WTC11 (cell line): ENCODE data around the gene C11orf65. TPM values are rescaled to one million over a fixed set of nuclear protein-coding genes. Genes with fewer than 3 reads are reported as not detected.

ENCODE experiments used
- ATAC-seq: fragments of 200-7000 bp; cut with Tn5 transposase; 2 replicates; pipeline ENCODE4 v1.10.0; 2021; ENCODE audit warnings: mild to moderate bottlenecking, moderate library complexity
- CTCF ChIA-PET: fragments of 300-600 bp; sonication (Branson Sonifier 250); formaldehyde crosslinking; loops from one replicate; lab custom pipeline; 2021; ENCODE audit warnings: antibody characterized with exemption; lab: Charles Lee
- POLR2A ChIA-PET: fragments of 350-600 bp; sonication (Branson Sonifier 250); formaldehyde crosslinking; loops from one replicate; lab custom pipeline; 2021; ENCODE audit warnings: antibody characterized with exemption; lab: Charles Lee
- DNase-seq: peaks from one replicate; pipeline ENCODE4 v3.0.0; 2021; ENCODE audit warnings: low spot score
- H3K27ac Mint-ChIP-seq: 2 replicates; pipeline ENCODE4 v1.8.0; 2021; ENCODE audit warnings: mixed read lengths
- H3K27me3 Mint-ChIP-seq: 2 replicates; pipeline ENCODE4 v1.8.0; 2021; ENCODE audit warnings: low read depth, mild to moderate bottlenecking, moderate library complexity, mixed read lengths
- H3K36me3 Mint-ChIP-seq: 2 replicates; pipeline ENCODE4 v1.8.0; 2021; ENCODE audit warnings: mixed read lengths
- H3K4me1 Mint-ChIP-seq: 2 replicates; pipeline ENCODE4 v1.8.0; 2022; ENCODE audit warnings: mixed read lengths
- H3K4me3 Mint-ChIP-seq: 2 replicates; pipeline ENCODE4 v1.8.0; 2021; ENCODE audit warnings: mild to moderate bottlenecking, moderate library complexity, mixed read lengths
- H3K9me3 Mint-ChIP-seq: 2 replicates; pipeline ENCODE4 v1.8.0; 2021; ENCODE audit warnings: mixed read lengths
- ATF1 ChIP-seq: sonication (generic); formaldehyde crosslinking; IDR thresholded peaks from 2 replicates; pipeline ENCODE4 v1.8.1; 2023; ENCODE audit warnings: mild to moderate bottlenecking, moderate library complexity, missing genetic modification reagents
- CBFB ChIP-seq: sonication (generic); formaldehyde crosslinking; IDR thresholded peaks from 2 replicates; pipeline ENCODE4 v1.8.1; 2022; ENCODE audit warnings: mild to moderate bottlenecking, low read depth, missing genetic modification reagents
- ELF4 ChIP-seq: sonication (generic); formaldehyde crosslinking; IDR thresholded peaks from 2 replicates; pipeline ENCODE4 v1.8.1; 2022; ENCODE audit warnings: low read depth, mild to moderate bottlenecking, moderate library complexity, missing genetic modification reagents
- ETV6 ChIP-seq: sonication (generic); formaldehyde crosslinking; IDR thresholded peaks from 2 replicates; pipeline ENCODE4 v1.8.1; 2022; ENCODE audit warnings: mild to moderate bottlenecking, missing genetic modification reagents
- JUN ChIP-seq: sonication (generic); formaldehyde crosslinking; IDR thresholded peaks from 2 replicates; pipeline ENCODE4 v1.8.0; 2023; ENCODE audit warnings: mild to moderate bottlenecking, missing genetic modification reagents
- KAT7 ChIP-seq: sonication (generic); formaldehyde crosslinking; IDR thresholded peaks from 2 replicates; pipeline ENCODE4 v1.8.1; 2023; ENCODE audit warnings: missing genetic modification reagents, mild to moderate bottlenecking, borderline replicate concordance
- MXD4 ChIP-seq: fragments of 250-450 bp; sonication (Bioruptor Pico); IDR thresholded peaks from 2 replicates; pipeline ENCODE4 v1.8.0; 2021; ENCODE audit warnings: mild to moderate bottlenecking, moderate library complexity, borderline replicate concordance
- OVOL2 ChIP-seq: fragments of 250-450 bp; sonication (Bioruptor Pico); IDR thresholded peaks from 2 replicates; pipeline ENCODE4 v1.9.0; 2021; ENCODE audit warnings: mild to moderate bottlenecking, borderline replicate concordance
- PRRX2 ChIP-seq: fragments of 250-450 bp; sonication (Bioruptor Pico); IDR thresholded peaks from 2 replicates; pipeline ENCODE4 v1.8.0; 2021; ENCODE audit warnings: mild to moderate bottlenecking
- RELA ChIP-seq: sonication (generic); formaldehyde crosslinking; IDR thresholded peaks from 2 replicates; pipeline ENCODE4 v1.8.1; 2022; ENCODE audit warnings: missing genetic modification reagents, mild to moderate bottlenecking, borderline replicate concordance
- TEAD4 ChIP-seq: sonication (generic); formaldehyde crosslinking; IDR thresholded peaks from 2 replicates; pipeline ENCODE4 v1.8.0; 2022; ENCODE audit warnings: mild to moderate bottlenecking, missing genetic modification reagents
- ZNF121 ChIP-seq: sonication (generic); formaldehyde crosslinking; IDR thresholded peaks from 2 replicates; pipeline ENCODE4 v1.8.0; 2023; ENCODE audit warnings: missing genetic modification reagents
- ZNF263 ChIP-seq: sonication (generic); formaldehyde crosslinking; IDR thresholded peaks from 2 replicates; pipeline ENCODE4 v1.8.1; 2022; ENCODE audit warnings: low read depth, mild to moderate bottlenecking, moderate library complexity, missing genetic modification reagents
- ZNF317 ChIP-seq: sonication (generic); formaldehyde crosslinking; IDR thresholded peaks from 2 replicates; pipeline ENCODE4 v1.8.1; 2023; ENCODE audit warnings: low read depth, mild to moderate bottlenecking, moderate library complexity, missing genetic modification reagents, borderline replicate concordance
- ZNF671 ChIP-seq: fragments of 250-450 bp; sonication (Bioruptor Pico); IDR thresholded peaks from 2 replicates; pipeline ENCODE4 v1.8.0; 2021; ENCODE audit warnings: mild to moderate bottlenecking
- total RNA-seq: library from RNA; stranded (reverse); gene quantifications from 3 replicates; pipeline ENCODE4 v1.2.3, GENCODE V29; 2021
- TF ChIP-seq, protein P1 (sequence below): sonication (generic); formaldehyde crosslinking; IDR thresholded peaks from 2 replicates; pipeline ENCODE4 v1.8.1; 2022; ENCODE audit warnings: mild to moderate bottlenecking, moderate library complexity, missing genetic modification reagents
- TF ChIP-seq, protein P2 (sequence below): sonication (generic); formaldehyde crosslinking; IDR thresholded peaks from 2 replicates; pipeline ENCODE4 v1.8.1; 2022; ENCODE audit warnings: low read depth, missing genetic modification reagents, borderline replicate concordance
- TF ChIP-seq, protein P3 (sequence below): fragments of 250-450 bp; sonication (Bioruptor Pico); IDR thresholded peaks from 2 replicates; pipeline ENCODE4 v1.9.0; 2021; ENCODE audit warnings: mild to moderate bottlenecking, borderline replicate concordance
- TF ChIP-seq, protein P4 (sequence below): fragments of 250-450 bp; sonication (Bioruptor Pico); IDR thresholded peaks from 2 replicates; pipeline ENCODE4 v1.9.0; 2021; ENCODE audit warnings: moderate library complexity, mild to moderate bottlenecking, inconsistent platforms, borderline replicate concordance
- TF ChIP-seq, protein P5 (sequence below): sonication (generic); formaldehyde crosslinking; IDR thresholded peaks from 2 replicates; pipeline ENCODE4 v1.8.1; 2022; ENCODE audit warnings: mild to moderate bottlenecking, missing genetic modification reagents, moderate library complexity, borderline replicate concordance
- TF ChIP-seq, protein P6 (sequence below): fragments of 250-450 bp; sonication (Bioruptor Pico); IDR thresholded peaks from 2 replicates; pipeline ENCODE4 v1.9.0; 2021; ENCODE audit warnings: mild to moderate bottlenecking

The C11orf65 gene
- total RNA-seq, 1 experiment from 2014 or later = 0.83 TPM

DNA sequence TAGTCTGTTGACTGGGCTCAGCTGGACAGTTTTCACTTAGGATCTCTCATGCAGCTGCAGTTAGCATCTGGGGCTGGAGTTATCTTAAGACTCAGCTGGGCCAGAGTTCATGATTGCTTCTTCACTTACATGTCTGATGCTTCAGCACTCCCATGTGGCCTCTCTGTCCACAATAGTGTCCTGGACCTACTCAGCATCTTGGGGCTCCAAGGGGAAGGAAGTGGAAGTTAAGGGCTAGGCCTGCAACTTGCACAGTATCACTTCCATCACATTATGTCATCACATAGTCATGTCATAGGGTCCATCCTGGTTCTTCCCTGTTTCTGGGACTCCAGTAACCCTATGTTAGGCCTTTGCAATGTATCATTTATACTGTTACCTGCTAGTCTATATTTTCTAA, 115.9 kb downstream of the C11orf65 start:
- ChIA-PET POLR2A (no interaction called here), CTCF (no interaction called here)
- no peak overlapping the region for H3K4me3 Mint-ChIP-seq
- ATAC-seq = no peak
- no peaks in the 10 kb centered on the region for H3K27me3 Mint-ChIP-seq
- no peak overlapping the region for H3K27ac Mint-ChIP-seq
- H3K9me3 Mint-ChIP-seq = no peaks in the 10 kb centered on the region
- TF ChIP-seq PRRX2 (CRISPR knock-in tag) (no peak), OVOL2 (CRISPR knock-in tag) (no peak), JUN (CRISPR knock-in tag) (no peak), ZNF263 (CRISPR knock-in tag) (no peak), KAT7 (CRISPR knock-in tag) (no peak), ZNF121 (CRISPR knock-in tag) (no peak), TEAD4 (CRISPR knock-in tag) (no peak), ZNF317 (CRISPR knock-in tag) (no peak)
- TF ChIP-seq, protein P1, sequence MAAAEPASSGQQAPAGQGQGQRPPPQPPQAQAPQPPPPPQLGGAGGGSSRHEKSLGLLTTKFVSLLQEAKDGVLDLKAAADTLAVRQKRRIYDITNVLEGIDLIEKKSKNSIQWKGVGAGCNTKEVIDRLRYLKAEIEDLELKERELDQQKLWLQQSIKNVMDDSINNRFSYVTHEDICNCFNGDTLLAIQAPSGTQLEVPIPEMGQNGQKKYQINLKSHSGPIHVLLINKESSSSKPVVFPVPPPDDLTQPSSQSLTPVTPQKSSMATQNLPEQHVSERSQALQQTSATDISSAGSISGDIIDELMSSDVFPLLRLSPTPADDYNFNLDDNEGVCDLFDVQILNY = no peak
- TF ChIP-seq, protein P2, sequence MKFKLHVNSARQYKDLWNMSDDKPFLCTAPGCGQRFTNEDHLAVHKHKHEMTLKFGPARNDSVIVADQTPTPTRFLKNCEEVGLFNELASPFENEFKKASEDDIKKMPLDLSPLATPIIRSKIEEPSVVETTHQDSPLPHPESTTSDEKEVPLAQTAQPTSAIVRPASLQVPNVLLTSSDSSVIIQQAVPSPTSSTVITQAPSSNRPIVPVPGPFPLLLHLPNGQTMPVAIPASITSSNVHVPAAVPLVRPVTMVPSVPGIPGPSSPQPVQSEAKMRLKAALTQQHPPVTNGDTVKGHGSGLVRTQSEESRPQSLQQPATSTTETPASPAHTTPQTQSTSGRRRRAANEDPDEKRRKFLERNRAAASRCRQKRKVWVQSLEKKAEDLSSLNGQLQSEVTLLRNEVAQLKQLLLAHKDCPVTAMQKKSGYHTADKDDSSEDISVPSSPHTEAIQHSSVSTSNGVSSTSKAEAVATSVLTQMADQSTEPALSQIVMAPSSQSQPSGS (CRISPR knock-in tag) = no peak
- TF ChIP-seq, protein P3, sequence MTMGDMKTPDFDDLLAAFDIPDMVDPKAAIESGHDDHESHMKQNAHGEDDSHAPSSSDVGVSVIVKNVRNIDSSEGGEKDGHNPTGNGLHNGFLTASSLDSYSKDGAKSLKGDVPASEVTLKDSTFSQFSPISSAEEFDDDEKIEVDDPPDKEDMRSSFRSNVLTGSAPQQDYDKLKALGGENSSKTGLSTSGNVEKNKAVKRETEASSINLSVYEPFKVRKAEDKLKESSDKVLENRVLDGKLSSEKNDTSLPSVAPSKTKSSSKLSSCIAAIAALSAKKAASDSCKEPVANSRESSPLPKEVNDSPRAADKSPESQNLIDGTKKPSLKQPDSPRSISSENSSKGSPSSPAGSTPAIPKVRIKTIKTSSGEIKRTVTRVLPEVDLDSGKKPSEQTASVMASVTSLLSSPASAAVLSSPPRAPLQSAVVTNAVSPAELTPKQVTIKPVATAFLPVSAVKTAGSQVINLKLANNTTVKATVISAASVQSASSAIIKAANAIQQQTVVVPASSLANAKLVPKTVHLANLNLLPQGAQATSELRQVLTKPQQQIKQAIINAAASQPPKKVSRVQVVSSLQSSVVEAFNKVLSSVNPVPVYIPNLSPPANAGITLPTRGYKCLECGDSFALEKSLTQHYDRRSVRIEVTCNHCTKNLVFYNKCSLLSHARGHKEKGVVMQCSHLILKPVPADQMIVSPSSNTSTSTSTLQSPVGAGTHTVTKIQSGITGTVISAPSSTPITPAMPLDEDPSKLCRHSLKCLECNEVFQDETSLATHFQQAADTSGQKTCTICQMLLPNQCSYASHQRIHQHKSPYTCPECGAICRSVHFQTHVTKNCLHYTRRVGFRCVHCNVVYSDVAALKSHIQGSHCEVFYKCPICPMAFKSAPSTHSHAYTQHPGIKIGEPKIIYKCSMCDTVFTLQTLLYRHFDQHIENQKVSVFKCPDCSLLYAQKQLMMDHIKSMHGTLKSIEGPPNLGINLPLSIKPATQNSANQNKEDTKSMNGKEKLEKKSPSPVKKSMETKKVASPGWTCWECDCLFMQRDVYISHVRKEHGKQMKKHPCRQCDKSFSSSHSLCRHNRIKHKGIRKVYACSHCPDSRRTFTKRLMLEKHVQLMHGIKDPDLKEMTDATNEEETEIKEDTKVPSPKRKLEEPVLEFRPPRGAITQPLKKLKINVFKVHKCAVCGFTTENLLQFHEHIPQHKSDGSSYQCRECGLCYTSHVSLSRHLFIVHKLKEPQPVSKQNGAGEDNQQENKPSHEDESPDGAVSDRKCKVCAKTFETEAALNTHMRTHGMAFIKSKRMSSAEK (CRISPR knock-in tag) = no peak
- TF ChIP-seq, all 79 proteins: peak for 0
- peaks cover under 1% of the 10 kb centered on the region for H3K4me1 Mint-ChIP-seq
- H3K36me3 Mint-ChIP-seq = peaks cover 36% of the 10 kb centered on the region
- no peak for DNase-seq

DNA sequence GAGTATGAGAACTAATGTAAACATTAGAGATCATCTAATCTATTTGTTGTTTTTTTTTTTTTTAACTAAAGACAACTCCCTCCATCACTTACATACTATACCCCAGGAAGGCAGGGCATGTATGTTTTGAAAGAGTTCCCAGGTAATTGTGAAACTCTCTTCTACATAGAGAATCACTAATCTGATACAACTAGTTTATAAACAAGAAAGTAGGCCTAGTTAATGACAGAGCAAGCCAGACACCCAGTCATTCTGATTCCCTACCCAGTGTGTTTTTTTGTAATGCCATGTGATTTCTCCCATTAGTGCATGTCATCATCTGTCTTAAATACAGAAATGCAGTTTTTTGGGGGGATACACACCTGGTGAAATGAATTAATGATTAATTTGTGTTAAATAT, 120.9 kb downstream of the C11orf65 start:
- H3K9me3 Mint-ChIP-seq = no peaks in the 10 kb centered on the region
- ChIA-PET POLR2A (no interaction called here), CTCF (no interaction called here)
- TF ChIP-seq ELF4 = no peak
- TF ChIP-seq, protein P4, sequence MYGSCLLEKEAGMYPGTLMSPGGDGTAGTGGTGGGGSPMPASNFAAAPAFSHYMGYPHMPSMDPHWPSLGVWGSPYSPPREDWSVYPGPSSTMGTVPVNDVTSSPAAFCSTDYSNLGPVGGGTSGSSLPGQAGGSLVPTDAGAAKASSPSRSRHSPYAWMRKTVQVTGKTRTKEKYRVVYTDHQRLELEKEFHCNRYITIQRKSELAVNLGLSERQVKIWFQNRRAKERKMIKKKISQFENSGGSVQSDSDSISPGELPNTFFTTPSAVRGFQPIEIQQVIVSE (CRISPR knock-in tag) = no peak
- no peak for TF ChIP-seq ZNF671 (CRISPR knock-in tag)
- no peak for TF ChIP-seq CBFB (CRISPR knock-in tag)
- ATAC-seq (no peak), DNase-seq (no peak)
- H3K27me3 Mint-ChIP-seq = no peaks in the 10 kb centered on the region
- no peaks in the 10 kb centered on the region; the same call in 1 of the 2 replicates for H3K4me1 Mint-ChIP-seq
- no peak overlapping the region for H3K27ac Mint-ChIP-seq
- H3K4me3 Mint-ChIP-seq = no peak overlapping the region
- peaks cover 8% of the 10 kb centered on the region for H3K36me3 Mint-ChIP-seq

DNA sequence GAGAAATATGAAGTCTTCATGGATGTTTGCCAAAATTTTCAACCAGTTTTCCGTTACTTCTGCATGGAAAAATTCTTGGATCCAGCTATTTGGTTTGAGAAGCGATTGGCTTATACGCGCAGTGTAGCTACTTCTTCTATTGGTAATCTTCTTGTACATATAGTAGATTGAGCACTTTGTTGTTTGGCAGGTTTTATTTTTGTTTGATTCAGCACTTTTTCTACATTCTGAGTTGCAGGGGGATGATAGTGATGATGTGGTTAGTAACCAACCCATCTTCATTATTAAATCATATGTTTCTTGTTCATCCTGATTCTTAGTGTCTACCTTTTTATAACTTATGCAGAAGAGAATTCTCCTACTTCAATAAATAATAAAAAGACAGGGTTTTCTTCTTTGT, 121.6 kb downstream of the C11orf65 start:
- CTCF ChIA-PET = no interaction called here
- peaks cover 6% of the 10 kb centered on the region for H3K36me3 Mint-ChIP-seq
- TF ChIP-seq, protein P5, sequence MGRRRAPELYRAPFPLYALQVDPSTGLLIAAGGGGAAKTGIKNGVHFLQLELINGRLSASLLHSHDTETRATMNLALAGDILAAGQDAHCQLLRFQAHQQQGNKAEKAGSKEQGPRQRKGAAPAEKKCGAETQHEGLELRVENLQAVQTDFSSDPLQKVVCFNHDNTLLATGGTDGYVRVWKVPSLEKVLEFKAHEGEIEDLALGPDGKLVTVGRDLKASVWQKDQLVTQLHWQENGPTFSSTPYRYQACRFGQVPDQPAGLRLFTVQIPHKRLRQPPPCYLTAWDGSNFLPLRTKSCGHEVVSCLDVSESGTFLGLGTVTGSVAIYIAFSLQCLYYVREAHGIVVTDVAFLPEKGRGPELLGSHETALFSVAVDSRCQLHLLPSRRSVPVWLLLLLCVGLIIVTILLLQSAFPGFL (CRISPR knock-in tag) = no peak
- TF ChIP-seq ETV6 (CRISPR knock-in tag) = no peak
- no peak for TF ChIP-seq MXD4 (CRISPR knock-in tag)
- no peak for TF ChIP-seq RELA
- TF ChIP-seq, protein P6, sequence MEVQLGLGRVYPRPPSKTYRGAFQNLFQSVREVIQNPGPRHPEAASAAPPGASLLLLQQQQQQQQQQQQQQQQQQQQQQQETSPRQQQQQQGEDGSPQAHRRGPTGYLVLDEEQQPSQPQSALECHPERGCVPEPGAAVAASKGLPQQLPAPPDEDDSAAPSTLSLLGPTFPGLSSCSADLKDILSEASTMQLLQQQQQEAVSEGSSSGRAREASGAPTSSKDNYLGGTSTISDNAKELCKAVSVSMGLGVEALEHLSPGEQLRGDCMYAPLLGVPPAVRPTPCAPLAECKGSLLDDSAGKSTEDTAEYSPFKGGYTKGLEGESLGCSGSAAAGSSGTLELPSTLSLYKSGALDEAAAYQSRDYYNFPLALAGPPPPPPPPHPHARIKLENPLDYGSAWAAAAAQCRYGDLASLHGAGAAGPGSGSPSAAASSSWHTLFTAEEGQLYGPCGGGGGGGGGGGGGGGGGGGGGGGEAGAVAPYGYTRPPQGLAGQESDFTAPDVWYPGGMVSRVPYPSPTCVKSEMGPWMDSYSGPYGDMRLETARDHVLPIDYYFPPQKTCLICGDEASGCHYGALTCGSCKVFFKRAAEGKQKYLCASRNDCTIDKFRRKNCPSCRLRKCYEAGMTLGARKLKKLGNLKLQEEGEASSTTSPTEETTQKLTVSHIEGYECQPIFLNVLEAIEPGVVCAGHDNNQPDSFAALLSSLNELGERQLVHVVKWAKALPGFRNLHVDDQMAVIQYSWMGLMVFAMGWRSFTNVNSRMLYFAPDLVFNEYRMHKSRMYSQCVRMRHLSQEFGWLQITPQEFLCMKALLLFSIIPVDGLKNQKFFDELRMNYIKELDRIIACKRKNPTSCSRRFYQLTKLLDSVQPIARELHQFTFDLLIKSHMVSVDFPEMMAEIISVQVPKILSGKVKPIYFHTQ (CRISPR knock-in tag) = no peak
- TF ChIP-seq, protein P1 = no peak
- no peak for TF ChIP-seq TEAD4 (CRISPR knock-in tag)
- TF ChIP-seq ATF1 (CRISPR knock-in tag) = no peak

More for the DNA sequence above, 121.6 kb downstream of the C11orf65 start:
- Mint-ChIP-seq H3K4me3 (no peak overlapping the region), H3K27me3 (no peaks in the 10 kb centered on the region), H3K4me1 (peaks cover 4% of the 10 kb centered on the region), H3K27ac (no peak overlapping the region), H3K9me3 (no peaks in the 10 kb centered on the region)
- DNase-seq (no peak), ATAC-seq (no peak)
- POLR2A ChIA-PET = no interaction called here
